HepG2 (cell line): ENCODE results near the gene VPS13D. TPM values are rescaled to one million over a fixed set of nuclear protein-coding genes. Genes with fewer than 3 reads are reported as not detected.
A peak's percentile ranks its signal among the peaks of the same experiment; 100 is the strongest.

Experiments used
- ATAC-seq: fragments of 200-7000 bp; cut with Tn5 transposase; 3 replicates; pipeline ENCODE4 v1.9.1; 2020; ENCODE audit warnings: mild to moderate bottlenecking, moderate library complexity
- BruUV-seq: library from RNA; stranded (reverse); fragments of 400-500 nt; replicated peaks from 2 replicates; lab custom pipeline; 2021; lab: Mats Ljungman, UMichigan
- CTCF ChIA-PET: fragments of 300-600 bp; formaldehyde crosslinking; extraction: SDS; loops from one replicate; lab custom pipeline; 2021; ENCODE audit warnings: low total read pairs, inconsistent platforms, low intra/inter-chr PET ratio; lab: Yijun Ruan, JAX
- POLR2A ChIA-PET: fragments of 350-600 bp; sonication (Branson Sonifier 250); formaldehyde crosslinking; loops from one replicate; lab custom pipeline; 2020; ENCODE audit warnings: antibody characterized with exemption, inconsistent platforms; lab: Yijun Ruan, JAX
- DNase-seq: peaks from one replicate; pipeline ENCODE4 v3.0.0-alpha.2; 2015; ENCODE audit warnings: low spot score
- FAIRE-seq: peaks from 3 replicates; lab custom pipeline; 2011; peaks lifted over from hg19 to GRCh38; lab: Jason Lieb, UNC
- H2AFZ ChIP-seq: one replicate; pipeline ENCODE4 v1.6.1; 2011; ENCODE audit warnings: low read length, inconsistent platforms
- H3K27ac ChIP-seq: fragments of 300-600 bp; 3 replicates; pipeline ENCODE4 v1.8.0; 2011; ENCODE audit warnings: mixed run types, mild to moderate bottlenecking, mixed read lengths, low read length, inconsistent platforms; ENCODE audit not compliant: insufficient read depth; ENCODE audit errors: extremely low read length
- H3K27me3 ChIP-seq, 2 experiments: fragments of 200-600 bp in 1 of 2; 2 replicates in 1 of 2; 3 replicates in 1 of 2; pipeline versions ENCODE4 v1.6.0 to v1.8.0; 2011; ENCODE audit warnings: low read length in 2 of 2, mild to moderate bottlenecking in 2 of 2, moderate library complexity in 2 of 2, inconsistent platforms in 1 of 2; ENCODE audit not compliant: insufficient read depth in 2 of 2, control insufficient read depth in 1 of 2
- H3K36me3 ChIP-seq, 2 experiments: fragments of 200-600 bp in 1 of 2; replicated peaks in 1 of 2; 2 replicates in 1 of 2; 3 replicates in 1 of 2; pipeline versions ENCODE4 v1.5.1 to v1.8.0; 2011; ENCODE audit warnings: low read length in 2 of 2, inconsistent platforms in 1 of 2; ENCODE audit not compliant: insufficient read depth in 2 of 2, control insufficient read depth in 1 of 2
- H3K4me1 ChIP-seq: 2 replicates; pipeline ENCODE4 v1.5.1; 2012; ENCODE audit warnings: low read length, inconsistent platforms; ENCODE audit not compliant: insufficient read depth
- H3K4me2 ChIP-seq: 2 replicates; pipeline ENCODE4 v1.6.0; 2011; ENCODE audit warnings: low read depth, low read length, inconsistent platforms
- H3K4me3 ChIP-seq, 3 experiments: fragments of 200-600 bp in 1 of 3; sonication (generic), shearing (Covaris generic) in 1 of 3; replicated peaks in 1 of 3; 2 replicates each; pipeline ENCODE4 v1.5.1; 2011 to 2016; ENCODE audit warnings: low read length in 3 of 3, inconsistent platforms in 2 of 3, low read depth in 2 of 3, mild to moderate bottlenecking in 2 of 3, control low read depth in 1 of 3, mixed read lengths in 1 of 3; ENCODE audit not compliant: insufficient read depth in 1 of 3
- H3K79me2 ChIP-seq: one replicate; pipeline ENCODE4 v1.6.1; 2011; ENCODE audit warnings: low read length, inconsistent platforms; ENCODE audit not compliant: insufficient read depth
- H3K9ac ChIP-seq: 2 replicates; pipeline ENCODE4 v1.6.0; 2011; ENCODE audit warnings: mild to moderate bottlenecking, low read depth, low read length, inconsistent platforms; ENCODE audit not compliant: insufficient read depth
- H3K9me3 ChIP-seq: 2 replicates; pipeline ENCODE4 v1.5.1; 2012; ENCODE audit warnings: mild to moderate bottlenecking, low read length
- H4K20me1 ChIP-seq: 2 replicates; pipeline ENCODE4 v1.6.0; 2011; ENCODE audit warnings: inconsistent platforms, mild to moderate bottlenecking, low read length, moderate library complexity; ENCODE audit not compliant: insufficient read depth
- DMAP1 ChIP-seq: IDR thresholded peaks from 2 replicates; pipeline ENCODE4 v1.6.1; 2016
- ETV5 ChIP-seq: IDR thresholded peaks from 2 replicates; pipeline ENCODE4 v1.6.1; 2018; ENCODE audit warnings: missing biosample characterization, missing genetic modification reagents, inconsistent platforms, borderline replicate concordance
- HNF4A ChIP-seq: sonication (generic); formaldehyde crosslinking; IDR thresholded peaks from 2 replicates; pipeline ENCODE4 v1.4.0; 2020; ENCODE audit warnings: missing genetic modification reagents
- JARID2 ChIP-seq: sonication (generic); formaldehyde crosslinking; IDR thresholded peaks from 2 replicates; pipeline ENCODE4 v1.8.1; 2023; ENCODE audit warnings: missing genetic modification reagents, inconsistent platforms; ENCODE audit not compliant: insufficient replicate concordance
- MED1 ChIP-seq: sonication (generic); formaldehyde crosslinking; IDR thresholded peaks from 2 replicates; pipeline ENCODE4 v1.4.0; 2020; ENCODE audit warnings: missing genetic modification reagents
- MXI1 ChIP-seq: IDR thresholded peaks from 3 replicates; pipeline ENCODE4 v1.6.1; 2012; ENCODE audit warnings: low read depth, low read length, inconsistent platforms, borderline replicate concordance
- POGZ ChIP-seq: sonication (generic); formaldehyde crosslinking; IDR thresholded peaks from 2 replicates; pipeline ENCODE4 v1.4.0; 2020; ENCODE audit warnings: mild to moderate bottlenecking, missing genetic modification reagents
- SATB2 ChIP-seq: sonication (generic); formaldehyde crosslinking; IDR thresholded peaks from 2 replicates; pipeline ENCODE4 v1.5.0; 2020; ENCODE audit warnings: missing genetic modification reagents
- ZNF207 ChIP-seq: fragments of 450-650 bp; IDR thresholded peaks from 2 replicates; pipeline ENCODE4 v1.6.1; 2016; ENCODE audit warnings: antibody characterized with exemption, borderline replicate concordance
- ZNF644 ChIP-seq: IDR thresholded peaks from 2 replicates; pipeline ENCODE4 v1.6.1; 2016; ENCODE audit warnings: low read depth
- WGBS: methylation state at CpG from one replicate; pipeline ENCODE4 v1.1.6; 2017; ENCODE audit warnings: low lambda C conversion rate; 5-methylcytosine and 5-hydroxymethylcytosine counted together
- in situ Hi-C: cut with HindIII; loops from 2 replicates; pipeline ENCODE4 v1.10.0; 2017; ENCODE audit warnings: low pct_unique_long_range_greater_than_20kb; ENCODE audit not compliant: extremely low pct_ligation_motif_present
- intact Hi-C: fragments of 100-400 bp; cut with micrococcal nuclease; formaldehyde crosslinking; loops from one replicate; pipeline ENCODE4 v1.10.0; 2022; ENCODE audit not compliant: unreplicated experiment
- polyA plus RNA-seq, 8 experiments: library from polyadenylated mRNA; depleted of rRNA in 3 of 8; stranded (reverse) in 7 of 8; unstranded in 1 of 8; fragments of >200 nt; fragmentation: Illumina TruSeq in 4 of 8; extraction: Trizol in 4 of 8; gene quantifications; 2 replicates each; pipeline versions ENCODE4 v1.2.1 to v1.2.3, GENCODE V29; 2011 to 2016; ENCODE audit warnings: low read depth in 4 of 8, missing spikeins in 1 of 8, mixed read lengths in 1 of 8; ENCODE audit not compliant: insufficient read depth in 1 of 8
- total RNA-seq, 5 experiments: library from RNA; depleted of rRNA; stranded (reverse); fragments of >200 nt; fragmentation: Illumina TruSeq; extraction: Trizol; gene quantifications; 2 replicates each; pipeline ENCODE4 v1.2.3, GENCODE V29; 2016; ENCODE audit warnings: low read depth in 1 of 5
- TF ChIP-seq, protein P1 (sequence below): sonication (generic); formaldehyde crosslinking; IDR thresholded peaks from 2 replicates; pipeline ENCODE4 v1.9.0; 2021; ENCODE audit warnings: missing genetic modification reagents, borderline replicate concordance
- TF ChIP-seq, protein P2 (sequence below): sonication (generic); formaldehyde crosslinking; IDR thresholded peaks from 2 replicates; pipeline ENCODE4 v1.8.0; 2022; ENCODE audit warnings: mild to moderate bottlenecking, missing genetic modification reagents, borderline replicate concordance

Gene VPS13D
- total and polyA plus RNA-seq, 2 of the 13 experiments (the other 11 are each of a cell fraction or from before 2014, with no cell fraction given) = 8.6 to 13.9 TPM

DNA sequence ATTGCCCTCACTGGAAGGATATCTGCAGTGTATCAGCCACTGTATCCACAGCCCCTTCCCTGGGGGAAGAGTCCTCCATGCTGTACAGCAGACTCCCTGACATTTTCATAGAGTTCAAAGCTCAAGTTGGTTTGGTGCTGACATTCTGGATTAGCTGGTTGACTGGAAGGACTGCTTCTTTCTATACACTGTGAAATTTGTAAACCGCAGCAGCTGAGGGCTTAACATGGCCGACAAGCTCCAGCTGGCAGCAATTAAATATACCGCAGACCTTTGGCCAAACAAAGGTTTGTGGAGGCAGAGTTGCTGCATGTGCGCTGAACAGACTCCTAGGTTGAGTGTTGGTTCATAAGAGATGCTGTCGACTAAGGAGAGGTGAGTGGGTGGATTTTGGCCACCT, 261.8 kb downstream of the VPS13D start:
- no peak overlapping the region for H3K27ac ChIP-seq
- CTCF ChIA-PET = no interaction called here

DNA sequence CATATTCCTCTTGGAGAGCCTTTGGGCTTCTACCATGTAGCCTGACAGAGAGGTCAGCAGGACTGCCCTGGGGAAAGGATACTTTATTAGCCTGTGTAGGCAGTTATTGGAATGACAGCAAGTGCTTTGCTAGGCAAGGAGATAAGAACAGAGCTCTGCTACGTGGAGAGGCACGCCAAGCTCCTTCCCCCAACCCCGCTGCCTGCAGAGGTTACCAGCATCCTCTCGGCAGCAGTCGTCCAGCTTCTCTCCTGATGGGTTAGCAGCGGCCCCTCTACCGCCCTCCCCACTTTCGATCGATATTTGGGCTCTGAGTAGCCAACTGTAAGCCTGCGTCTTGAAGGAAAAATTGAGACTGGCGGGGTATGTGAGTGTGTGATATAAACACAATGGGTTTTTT, 265.9 kb downstream of the VPS13D start:
- no peak overlapping the region for H3K27ac ChIP-seq
- CTCF ChIA-PET = no interaction called here

More for the DNA sequence above, 261.8 kb downstream of the VPS13D start:
- no peak for ATAC-seq
- intact Hi-C loops (no loop called here), in situ Hi-C loops (no loop called here)
- Histone ChIP-seq H4K20me1 (no peaks in the 10 kb centered on the region), H3K9ac (no peak overlapping the region), H3K4me2 (no peak overlapping the region), H3K79me2 (no peaks in the 10 kb centered on the region), H3K27me3 (no peaks in the 10 kb centered on the region), H3K4me3 (no peak overlapping the region), H3K4me1 (peaks cover 50% of the 10 kb centered on the region), H2AFZ (no peak overlapping the region), H3K36me3 (no peaks in the 10 kb centered on the region), H3K9me3 (no peaks in the 10 kb centered on the region)
- POLR2A ChIA-PET = interaction anchor here (1.4 kb wide), 1 partner anchor 34 kb away, joined by 9 read pairs; no protein-coding TSS in a partner anchor
- FAIRE-seq = no peak
- WGBS = 100% methylated on average over 5 of the region's 5 CpGs
- TF ChIP-seq ZNF644 (CRISPR knock-in tag) = 0 out of 2 replicates have a peak, but pooled peaks have one; percentile 45
- TF ChIP-seq POGZ (CRISPR knock-in tag) = 0 out of 2 replicates have a peak, but pooled peaks have one; percentile 14
- TF ChIP-seq, protein P1, sequence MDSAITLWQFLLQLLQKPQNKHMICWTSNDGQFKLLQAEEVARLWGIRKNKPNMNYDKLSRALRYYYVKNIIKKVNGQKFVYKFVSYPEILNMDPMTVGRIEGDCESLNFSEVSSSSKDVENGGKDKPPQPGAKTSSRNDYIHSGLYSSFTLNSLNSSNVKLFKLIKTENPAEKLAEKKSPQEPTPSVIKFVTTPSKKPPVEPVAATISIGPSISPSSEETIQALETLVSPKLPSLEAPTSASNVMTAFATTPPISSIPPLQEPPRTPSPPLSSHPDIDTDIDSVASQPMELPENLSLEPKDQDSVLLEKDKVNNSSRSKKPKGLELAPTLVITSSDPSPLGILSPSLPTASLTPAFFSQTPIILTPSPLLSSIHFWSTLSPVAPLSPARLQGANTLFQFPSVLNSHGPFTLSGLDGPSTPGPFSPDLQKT (CRISPR knock-in tag) = no peak
- no peak for TF ChIP-seq JARID2 (CRISPR knock-in tag)
- no peak for TF ChIP-seq ZNF207
- TF ChIP-seq HNF4A = peak; percentile 19
- DNase-seq = no peak
- BruUV-seq = no TSS peak

More for the DNA sequence above, 265.9 kb downstream of the VPS13D start:
- H3K79me2 ChIP-seq = no peaks in the 10 kb centered on the region
- H3K36me3 ChIP-seq = peaks cover 0 to 7% of the 10 kb centered on the region in 2 experiments; a peak in 2 of 5 replicates
- no peak for ATAC-seq
- no peak for TF ChIP-seq MED1 (CRISPR knock-in tag)
- TF ChIP-seq ETV5 (CRISPR knock-in tag) = no peak
- TF ChIP-seq MXI1 = no peak
- TF ChIP-seq SATB2 (CRISPR knock-in tag) = no peak
- no peak for TF ChIP-seq DMAP1 (CRISPR knock-in tag)
- TF ChIP-seq, protein P2, sequence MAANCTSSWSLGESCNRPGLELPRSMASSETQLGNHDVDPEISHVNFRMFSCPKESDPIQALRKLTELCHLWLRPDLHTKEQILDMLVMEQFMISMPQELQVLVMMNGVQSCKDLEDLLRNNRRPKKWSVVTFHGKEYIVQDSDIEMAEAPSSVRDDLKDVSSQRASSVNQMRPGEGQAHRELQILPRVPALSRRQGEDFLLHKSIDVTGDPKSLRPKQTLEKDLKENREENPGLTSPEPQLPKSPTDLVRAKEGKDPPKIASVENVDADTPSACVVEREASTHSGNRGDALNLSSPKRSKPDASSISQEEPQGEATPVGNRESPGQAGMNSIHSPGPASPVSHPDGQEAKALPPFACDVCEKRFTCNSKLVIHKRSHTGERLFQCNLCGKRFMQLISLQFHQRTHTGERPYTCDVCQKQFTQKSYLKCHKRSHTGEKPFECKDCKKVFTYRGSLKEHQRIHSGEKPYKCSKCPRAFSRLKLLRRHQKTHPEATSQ = no peak
- intact Hi-C loops = no loop called here
- no peak overlapping the region for H3K4me3 ChIP-seq
- 98% methylated on average over 11 of the region's 11 CpGs for WGBS
- no TSS peak for BruUV-seq
- no peak overlapping the region for H2AFZ ChIP-seq
- no peaks in the 10 kb centered on the region for H3K27me3 ChIP-seq
- no peaks in the 10 kb centered on the region for H4K20me1 ChIP-seq
- H3K4me1 ChIP-seq = peaks cover 39% of the 10 kb centered on the region
- no peak overlapping the region for H3K4me2 ChIP-seq
- no peak for DNase-seq
- POLR2A ChIA-PET = no interaction called here
- no peaks in the 10 kb centered on the region for H3K9me3 ChIP-seq
- in situ Hi-C loops = no loop called here
- no peak for FAIRE-seq
- no peak overlapping the region for H3K9ac ChIP-seq
